ENCODE measurements around the gene GRWD1.

DNA sequence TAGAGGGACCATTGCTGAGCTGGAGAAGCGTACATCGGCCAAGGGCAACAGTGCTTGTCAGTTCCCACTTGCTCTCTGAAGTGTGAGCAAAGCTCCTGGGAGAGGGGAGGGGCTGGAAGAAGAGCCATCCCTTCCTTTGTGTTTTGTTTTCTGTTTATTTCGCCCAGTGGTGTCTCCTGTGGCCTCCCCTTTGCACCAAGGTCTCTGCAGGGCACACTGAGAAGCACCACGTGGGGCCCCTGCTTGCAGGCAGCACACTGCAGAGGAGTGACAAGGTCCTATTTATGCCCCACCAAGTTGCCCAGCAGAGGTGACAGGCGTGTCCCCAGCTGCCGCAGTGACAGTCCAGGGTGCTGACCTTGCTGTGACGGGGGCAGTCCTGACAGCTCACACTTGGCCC lies 28.4 kb upstream of the GRWD1 start:
- TF ChIP-seq, protein P1, sequence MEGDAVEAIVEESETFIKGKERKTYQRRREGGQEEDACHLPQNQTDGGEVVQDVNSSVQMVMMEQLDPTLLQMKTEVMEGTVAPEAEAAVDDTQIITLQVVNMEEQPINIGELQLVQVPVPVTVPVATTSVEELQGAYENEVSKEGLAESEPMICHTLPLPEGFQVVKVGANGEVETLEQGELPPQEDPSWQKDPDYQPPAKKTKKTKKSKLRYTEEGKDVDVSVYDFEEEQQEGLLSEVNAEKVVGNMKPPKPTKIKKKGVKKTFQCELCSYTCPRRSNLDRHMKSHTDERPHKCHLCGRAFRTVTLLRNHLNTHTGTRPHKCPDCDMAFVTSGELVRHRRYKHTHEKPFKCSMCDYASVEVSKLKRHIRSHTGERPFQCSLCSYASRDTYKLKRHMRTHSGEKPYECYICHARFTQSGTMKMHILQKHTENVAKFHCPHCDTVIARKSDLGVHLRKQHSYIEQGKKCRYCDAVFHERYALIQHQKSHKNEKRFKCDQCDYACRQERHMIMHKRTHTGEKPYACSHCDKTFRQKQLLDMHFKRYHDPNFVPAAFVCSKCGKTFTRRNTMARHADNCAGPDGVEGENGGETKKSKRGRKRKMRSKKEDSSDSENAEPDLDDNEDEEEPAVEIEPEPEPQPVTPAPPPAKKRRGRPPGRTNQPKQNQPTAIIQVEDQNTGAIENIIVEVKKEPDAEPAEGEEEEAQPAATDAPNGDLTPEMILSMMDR (IDR thresholded peaks at IDR 0.05), result no peak
- TF ChIP-seq EZH2 (IDR thresholded peaks at IDR 0.05; ENCODE audit: borderline replicate concordance, insufficient read depth, low read depth, low read length, poor library complexity, severe bottlenecking), result no peak

Measured in B cell (primary cell).